OCI-LY7 (cell line): Measurements from ENCODE around the gene CEP104. TPM values are rescaled to one million over a fixed set of nuclear protein-coding genes. Genes with fewer than 3 reads are reported as not detected.

ENCODE experiments used
- BruUV-seq: library from RNA; stranded (reverse); fragments of 400-500 nt; replicated peaks from 2 replicates; lab custom pipeline; 2021; lab: Mats Ljungman, UMichigan
- CTCF ChIA-PET: fragments of 300-600 bp; sonication (Branson Sonifier 250); formaldehyde crosslinking; loops from one replicate; lab custom pipeline; 2022; ENCODE audit warnings: antibody characterized with exemption; ENCODE audit not compliant: unreplicated experiment; lab: Charles Lee
- POLR2A ChIA-PET: fragments of 300-600 bp; sonication (Branson Sonifier 250); formaldehyde crosslinking; loops from one replicate; lab custom pipeline; 2022; ENCODE audit warnings: antibody characterized with exemption; lab: Charles Lee
- DNase-seq: peaks from one replicate; pipeline ENCODE4 v3.0.0-alpha.2; 2015; ENCODE audit warnings: low spot score
- H2AFZ ChIP-seq: fragments of 200-600 bp; sonication (generic), shearing (Covaris generic); 2 replicates; pipeline ENCODE4 v1.6.1; 2014; ENCODE audit warnings: mild to moderate bottlenecking, antibody characterized with exemption, low read length, moderate library complexity
- H3K27ac ChIP-seq: fragments of 200-600 bp; sonication (generic); 2 replicates; pipeline ENCODE4 v1.5.1; 2014; ENCODE audit warnings: mixed run types, low read depth, mild to moderate bottlenecking, moderate library complexity, low read length, inconsistent platforms; ENCODE audit not compliant: poor library complexity, severe bottlenecking
- H3K36me3 ChIP-seq: fragments of 200-600 bp; sonication (generic); 2 replicates; pipeline ENCODE4 v1.6.1; 2014; ENCODE audit warnings: mild to moderate bottlenecking, antibody characterized with exemption, low read length, moderate library complexity, mixed read lengths; ENCODE audit not compliant: insufficient read depth
- H3K4me1 ChIP-seq: fragments of 200-600 bp; sonication (generic); 2 replicates; pipeline ENCODE4 v1.5.1; 2014; ENCODE audit warnings: mild to moderate bottlenecking, low read length; ENCODE audit not compliant: insufficient read depth, poor library complexity, severe bottlenecking
- H3K4me2 ChIP-seq: fragments of 200-600 bp; sonication (generic); 2 replicates; pipeline ENCODE4 v1.6.1; 2014; ENCODE audit warnings: mild to moderate bottlenecking, low read length
- H3K4me3 ChIP-seq: fragments of 200-600 bp; sonication (generic); 2 replicates; pipeline ENCODE4 v1.5.1; 2014; ENCODE audit warnings: mild to moderate bottlenecking, low read depth, low read length; ENCODE audit not compliant: poor library complexity, severe bottlenecking
- H3K79me2 ChIP-seq: fragments of 200-600 bp; sonication (generic); 2 replicates; pipeline ENCODE4 v1.6.1; 2016; ENCODE audit warnings: low read depth, mild to moderate bottlenecking, low read length, moderate library complexity, mixed read lengths; ENCODE audit not compliant: insufficient read depth
- H3K9me2 ChIP-seq: fragments of 200-600 bp; sonication (generic); 2 replicates; pipeline ENCODE4 v1.6.1; 2016; ENCODE audit warnings: mild to moderate bottlenecking, low read length, mixed read lengths; ENCODE audit not compliant: insufficient read depth
- H3K9me3 ChIP-seq: fragments of 200-600 bp; sonication (generic); 2 replicates; pipeline ENCODE4 v1.6.1; 2014; ENCODE audit warnings: mild to moderate bottlenecking, mixed run types, low read length, mixed read lengths
- H4K20me1 ChIP-seq: fragments of 200-600 bp; sonication (generic); 2 replicates; pipeline ENCODE4 v1.6.1; 2014; ENCODE audit warnings: mild to moderate bottlenecking, antibody characterized with exemption, low read length, moderate library complexity, mixed read lengths; ENCODE audit not compliant: insufficient read depth
- CTCF ChIP-seq: fragments of 200-600 bp; sonication (generic); conservative IDR thresholded peaks from 2 replicates; pipeline ENCODE4 v1.5.1; 2014; ENCODE audit warnings: mild to moderate bottlenecking, antibody characterized with exemption, low read length, moderate library complexity, mixed read lengths
- EZH2phosphoT487 ChIP-seq: fragments of 200-600 bp; sonication (generic); IDR thresholded peaks from 2 replicates; pipeline ENCODE4 v1.6.1; 2018; ENCODE audit warnings: low read depth, borderline replicate concordance, mild to moderate bottlenecking, mixed run types, antibody characterized with exemption, low read length, moderate library complexity, mixed read lengths
- intact Hi-C: fragments of 100-400 bp; cut with micrococcal nuclease; formaldehyde crosslinking; loops from one replicate; pipeline ENCODE4 v1.10.0; 2022; ENCODE audit not compliant: unreplicated experiment
- total RNA-seq, 2 experiments: library from RNA; depleted of rRNA in 1 of 2; stranded (reverse); fragments of >200 nt in 1 of 2; shearing (Covaris generic) in 1 of 2; gene quantifications; 2 replicates each; pipeline ENCODE4 v1.2.3, GENCODE V29; 2014 to 2022

Gene CEP104
- total RNA-seq, 2 experiments from 2014 or later, result 26.8 to 71.0 TPM

GRCh38 chr1:3768811-3769390 lies 88.1 kb downstream of the CEP104 start:
- Histone ChIP-seq H3K4me2 (no peak overlapping the region), H3K79me2 (no peaks in the 10 kb centered on the region), H4K20me1 (no peaks in the 10 kb centered on the region), H3K9me3 (no peaks in the 10 kb centered on the region), H3K4me3 (no peak overlapping the region), H3K4me1 (peaks cover 14% of the 10 kb centered on the region), H3K9me2 (no peaks in the 10 kb centered on the region), H3K36me3 (no peaks in the 10 kb centered on the region), H2AFZ (no peak overlapping the region), H3K27ac (no peak overlapping the region)
- intact Hi-C loops, result no loop called here
- DNase-seq, result no peak
- TF ChIP-seq EZH2phosphoT487, result no peak
- no peak for TF ChIP-seq CTCF
- CTCF ChIA-PET, result no interaction called here
- POLR2A ChIA-PET, result no interaction called here
- no TSS peak for BruUV-seq

- no peak for DNase-seq
- Histone ChIP-seq H3K4me1 (peaks cover 8% of the 10 kb centered on the region), H3K9me3 (no peaks in the 10 kb centered on the region), H3K4me2 (no peak overlapping the region), H2AFZ (no peak overlapping the region), H3K79me2 (no peaks in the 10 kb centered on the region), H3K36me3 (no peaks in the 10 kb centered on the region), H3K9me2 (no peaks in the 10 kb centered on the region), H3K27ac (no peak overlapping the region), H3K4me3 (no peak overlapping the region), H4K20me1 (no peaks in the 10 kb centered on the region)
- TF ChIP-seq CTCF, result no peak
- no peak for TF ChIP-seq EZH2phosphoT487
- CTCF ChIA-PET, result no interaction called here
- POLR2A ChIA-PET, result interaction anchor here (0.6 to 1.2 kb wide), 2 partner anchors 15 to 52 kb away, joined by 4 to 5 read pairs; no protein-coding TSS in a partner anchor
- no TSS peak for BruUV-seq
- intact Hi-C loops, result no loop called here
These were observed 89.6 kb downstream of the CEP104 start for GRCh38 chr1:3767328-3767925.

- Histone ChIP-seq H3K4me3 (no peak overlapping the region), H3K4me2 (no peak overlapping the region), H3K36me3 (no peaks in the 10 kb centered on the region), H3K27ac (no peak overlapping the region), H3K79me2 (no peaks in the 10 kb centered on the region), H3K4me1 (no peaks in the 10 kb centered on the region), H4K20me1 (no peaks in the 10 kb centered on the region), H3K9me3 (no peaks in the 10 kb centered on the region), H3K9me2 (no peaks in the 10 kb centered on the region), H2AFZ (no peak overlapping the region)
- CTCF ChIA-PET, result no interaction called here
- BruUV-seq, result no TSS peak
- TF ChIP-seq CTCF, result no peak
- no peak for TF ChIP-seq EZH2phosphoT487
- DNase-seq, result no peak
- intact Hi-C loops, result no loop called here
- POLR2A ChIA-PET, result no interaction called here
These were observed 93.5 kb downstream of the CEP104 start for GRCh38 chr1:3763351-3764125.
